Epithelial cell of esophagus (primary cell): Measurements from ENCODE around the gene GRAMD4.

ENCODE experiments used
- DNase-seq: peaks from one replicate; pipeline ENCODE4 v3.0.0; 2010; ENCODE audit warnings: low read depth
- H3K4me3 ChIP-seq: 2 replicates; pipeline ENCODE4 v1.5.1; 2011; ENCODE audit warnings: mild to moderate bottlenecking, low read length, control low read depth
- TF ChIP-seq, protein P1 (sequence below): IDR thresholded peaks from 2 replicates; pipeline ENCODE4 v1.5.1; 2011; ENCODE audit warnings: low read depth, mild to moderate bottlenecking, low read length, control low read depth, inconsistent platforms; ENCODE audit not compliant: insufficient read depth; ENCODE audit errors: missing control alignments

GRAMD4 gene

DNA sequence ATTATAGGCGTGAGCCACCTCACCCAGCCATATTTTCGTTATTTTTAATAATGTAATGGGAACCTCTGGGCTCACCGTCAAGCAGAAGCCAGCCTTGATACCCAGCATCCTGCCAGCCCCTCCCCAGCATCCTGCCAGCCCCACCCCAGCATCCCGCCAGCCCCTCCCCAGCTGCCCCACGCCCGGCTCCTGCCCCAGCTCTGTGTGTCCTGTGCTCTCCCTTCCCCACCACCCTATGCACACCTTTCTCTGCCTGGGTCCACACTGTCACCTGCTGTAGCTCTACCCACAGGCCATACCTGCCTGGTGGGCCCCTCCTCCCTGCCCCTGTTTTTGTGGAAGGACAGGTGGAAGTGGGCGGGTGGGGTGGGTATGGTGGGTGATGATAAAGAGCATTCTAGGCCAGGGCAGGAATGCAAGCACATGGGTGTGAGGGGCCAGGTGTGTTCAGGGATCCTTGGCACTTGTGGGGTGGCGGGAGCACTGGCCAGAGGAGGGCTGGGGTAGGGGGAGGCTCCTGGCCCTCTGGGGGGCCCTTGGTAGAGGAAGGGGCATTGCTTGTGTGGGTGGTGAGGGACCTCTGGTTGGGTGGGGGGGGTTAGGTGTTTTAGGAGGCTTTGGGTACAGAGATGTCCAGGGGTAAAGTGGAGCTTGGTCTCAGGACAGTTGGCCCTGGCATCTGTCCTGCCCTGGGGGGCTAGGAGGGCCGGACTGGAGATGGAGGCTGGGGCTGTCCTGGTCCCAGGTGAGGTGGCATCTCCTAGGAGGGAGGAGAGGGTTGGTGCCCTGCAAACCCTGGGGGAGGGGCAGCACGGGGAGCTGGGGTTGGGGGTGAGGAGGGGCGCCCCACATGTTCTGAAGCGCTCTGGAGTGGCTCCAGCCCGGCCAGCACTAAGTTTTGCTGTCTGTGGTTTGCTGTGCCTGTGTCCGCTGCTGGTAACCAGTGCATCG, 25.9 kb upstream of the GRAMD4 start:
- no peak for DNase-seq
- TF ChIP-seq, protein P1, sequence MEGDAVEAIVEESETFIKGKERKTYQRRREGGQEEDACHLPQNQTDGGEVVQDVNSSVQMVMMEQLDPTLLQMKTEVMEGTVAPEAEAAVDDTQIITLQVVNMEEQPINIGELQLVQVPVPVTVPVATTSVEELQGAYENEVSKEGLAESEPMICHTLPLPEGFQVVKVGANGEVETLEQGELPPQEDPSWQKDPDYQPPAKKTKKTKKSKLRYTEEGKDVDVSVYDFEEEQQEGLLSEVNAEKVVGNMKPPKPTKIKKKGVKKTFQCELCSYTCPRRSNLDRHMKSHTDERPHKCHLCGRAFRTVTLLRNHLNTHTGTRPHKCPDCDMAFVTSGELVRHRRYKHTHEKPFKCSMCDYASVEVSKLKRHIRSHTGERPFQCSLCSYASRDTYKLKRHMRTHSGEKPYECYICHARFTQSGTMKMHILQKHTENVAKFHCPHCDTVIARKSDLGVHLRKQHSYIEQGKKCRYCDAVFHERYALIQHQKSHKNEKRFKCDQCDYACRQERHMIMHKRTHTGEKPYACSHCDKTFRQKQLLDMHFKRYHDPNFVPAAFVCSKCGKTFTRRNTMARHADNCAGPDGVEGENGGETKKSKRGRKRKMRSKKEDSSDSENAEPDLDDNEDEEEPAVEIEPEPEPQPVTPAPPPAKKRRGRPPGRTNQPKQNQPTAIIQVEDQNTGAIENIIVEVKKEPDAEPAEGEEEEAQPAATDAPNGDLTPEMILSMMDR = no peak
- no peak overlapping the region for H3K4me3 ChIP-seq

GRCh38 chr22:46594947-46595298, 25.3 kb upstream of the GRAMD4 start:
- no peak overlapping the region for H3K4me3 ChIP-seq
- TF ChIP-seq, protein P1 = no peak
- DNase-seq = no peak

DNA sequence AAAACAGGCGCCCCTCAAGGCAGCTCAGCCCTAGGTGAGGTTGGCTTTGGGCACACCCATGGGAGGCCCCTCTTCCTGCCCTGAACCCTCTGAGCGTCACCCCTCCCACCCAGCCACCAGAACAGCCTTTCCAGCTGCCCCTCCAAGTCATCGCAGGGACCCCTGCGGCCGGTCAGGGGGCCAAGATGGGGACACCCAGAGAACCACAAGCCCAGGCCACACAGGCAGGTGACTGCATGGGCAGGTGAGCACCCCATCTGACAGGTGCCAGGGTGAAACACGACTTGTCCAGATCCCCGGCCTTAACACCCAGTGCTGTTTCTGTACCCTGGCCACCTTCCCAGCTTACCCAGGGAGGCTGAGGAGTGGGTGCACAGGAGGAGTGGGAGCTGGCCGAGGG, 24.6 kb upstream of the GRAMD4 start:
- TF ChIP-seq, protein P1 = no peak
- H3K4me3 ChIP-seq = no peak overlapping the region

GRCh38 chr22:46596032-46596441, 24.1 kb upstream of the GRAMD4 start:
- DNase-seq = no peak
- TF ChIP-seq, protein P1 = no peak
- no peak overlapping the region for H3K4me3 ChIP-seq

More for the DNA sequence above, 24.6 kb upstream of the GRAMD4 start:
- no peak for DNase-seq

DNA sequence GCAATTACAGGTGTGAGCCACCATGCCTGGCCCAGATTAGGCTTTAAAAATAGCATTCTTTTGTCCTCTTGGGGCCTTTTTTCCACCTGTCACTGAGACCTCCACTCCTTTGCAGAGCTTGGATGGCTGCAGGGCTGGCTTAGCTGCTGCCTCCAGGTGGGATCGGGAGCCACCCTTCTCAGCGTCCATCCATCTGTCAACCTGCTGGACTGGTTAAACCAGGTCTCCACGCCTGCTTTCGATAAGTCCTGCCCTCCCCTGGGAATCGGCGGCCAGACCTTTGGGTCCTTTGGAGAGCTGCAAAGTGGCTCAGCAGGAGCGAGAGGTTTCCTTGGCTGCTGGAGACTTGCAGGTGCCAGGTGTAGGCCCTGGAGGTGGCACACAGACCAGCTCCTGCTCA, 23.4 kb upstream of the GRAMD4 start:
- TF ChIP-seq, protein P1 = peak; percentile 47
- H3K4me3 ChIP-seq = no peak overlapping the region
- DNase-seq = peak; percentile 88

GRCh38 chr22:46598224-46598623, 22.0 kb upstream of the GRAMD4 start:
- TF ChIP-seq, protein P1 = no peak
- DNase-seq = peak; percentile 53
- H3K4me3 ChIP-seq = no peak overlapping the region
